ENCODE results near the gene PRSS1. TPM values are rescaled to one million over a fixed set of nuclear protein-coding genes. Genes with fewer than 3 reads are reported as not detected.

The PRSS1 gene
- total and polyA plus RNA-seq, 2 experiments from 2014 or later = not detected

GRCh38 chr7:142752376-142753225 is 3.3 kb downstream of the PRSS1 start:
- no peak overlapping the region for H2AFZ ChIP-seq
- no peak for TF ChIP-seq STAT1 (IDR thresholded peaks at IDR 0.05; ENCODE audit: unreplicated experiment)
- TF ChIP-seq POLR2AphosphoS5 (IDR thresholded peaks at IDR 0.05; ENCODE audit: low read depth) = no peak
- TF ChIP-seq CREB1 (CRISPR knock-in tag; IDR thresholded peaks at IDR 0.05; ENCODE audit: low read depth) = no peak
- no peak for TF ChIP-seq NANOG (IDR thresholded peaks at IDR 0.05; ENCODE audit: borderline replicate concordance)
- no peak for TF ChIP-seq EZH2 (IDR thresholded peaks at IDR 0.05; ENCODE audit: low read depth, unreplicated experiment)
- TF ChIP-seq, protein P1, sequence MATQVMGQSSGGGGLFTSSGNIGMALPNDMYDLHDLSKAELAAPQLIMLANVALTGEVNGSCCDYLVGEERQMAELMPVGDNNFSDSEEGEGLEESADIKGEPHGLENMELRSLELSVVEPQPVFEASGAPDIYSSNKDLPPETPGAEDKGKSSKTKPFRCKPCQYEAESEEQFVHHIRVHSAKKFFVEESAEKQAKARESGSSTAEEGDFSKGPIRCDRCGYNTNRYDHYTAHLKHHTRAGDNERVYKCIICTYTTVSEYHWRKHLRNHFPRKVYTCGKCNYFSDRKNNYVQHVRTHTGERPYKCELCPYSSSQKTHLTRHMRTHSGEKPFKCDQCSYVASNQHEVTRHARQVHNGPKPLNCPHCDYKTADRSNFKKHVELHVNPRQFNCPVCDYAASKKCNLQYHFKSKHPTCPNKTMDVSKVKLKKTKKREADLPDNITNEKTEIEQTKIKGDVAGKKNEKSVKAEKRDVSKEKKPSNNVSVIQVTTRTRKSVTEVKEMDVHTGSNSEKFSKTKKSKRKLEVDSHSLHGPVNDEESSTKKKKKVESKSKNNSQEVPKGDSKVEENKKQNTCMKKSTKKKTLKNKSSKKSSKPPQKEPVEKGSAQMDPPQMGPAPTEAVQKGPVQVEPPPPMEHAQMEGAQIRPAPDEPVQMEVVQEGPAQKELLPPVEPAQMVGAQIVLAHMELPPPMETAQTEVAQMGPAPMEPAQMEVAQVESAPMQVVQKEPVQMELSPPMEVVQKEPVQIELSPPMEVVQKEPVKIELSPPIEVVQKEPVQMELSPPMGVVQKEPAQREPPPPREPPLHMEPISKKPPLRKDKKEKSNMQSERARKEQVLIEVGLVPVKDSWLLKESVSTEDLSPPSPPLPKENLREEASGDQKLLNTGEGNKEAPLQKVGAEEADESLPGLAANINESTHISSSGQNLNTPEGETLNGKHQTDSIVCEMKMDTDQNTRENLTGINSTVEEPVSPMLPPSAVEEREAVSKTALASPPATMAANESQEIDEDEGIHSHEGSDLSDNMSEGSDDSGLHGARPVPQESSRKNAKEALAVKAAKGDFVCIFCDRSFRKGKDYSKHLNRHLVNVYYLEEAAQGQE (IDR thresholded peaks at IDR 0.05; ENCODE audit: unreplicated experiment) = no peak
- no peak for TF ChIP-seq ZNF331 (CRISPR knock-in tag; IDR thresholded peaks at IDR 0.05; ENCODE audit: low read depth)
- TF ChIP-seq EZH2phosphoT487 (IDR thresholded peaks at IDR 0.05; ENCODE audit: unreplicated experiment) = no peak
- TF ChIP-seq, protein P2, sequence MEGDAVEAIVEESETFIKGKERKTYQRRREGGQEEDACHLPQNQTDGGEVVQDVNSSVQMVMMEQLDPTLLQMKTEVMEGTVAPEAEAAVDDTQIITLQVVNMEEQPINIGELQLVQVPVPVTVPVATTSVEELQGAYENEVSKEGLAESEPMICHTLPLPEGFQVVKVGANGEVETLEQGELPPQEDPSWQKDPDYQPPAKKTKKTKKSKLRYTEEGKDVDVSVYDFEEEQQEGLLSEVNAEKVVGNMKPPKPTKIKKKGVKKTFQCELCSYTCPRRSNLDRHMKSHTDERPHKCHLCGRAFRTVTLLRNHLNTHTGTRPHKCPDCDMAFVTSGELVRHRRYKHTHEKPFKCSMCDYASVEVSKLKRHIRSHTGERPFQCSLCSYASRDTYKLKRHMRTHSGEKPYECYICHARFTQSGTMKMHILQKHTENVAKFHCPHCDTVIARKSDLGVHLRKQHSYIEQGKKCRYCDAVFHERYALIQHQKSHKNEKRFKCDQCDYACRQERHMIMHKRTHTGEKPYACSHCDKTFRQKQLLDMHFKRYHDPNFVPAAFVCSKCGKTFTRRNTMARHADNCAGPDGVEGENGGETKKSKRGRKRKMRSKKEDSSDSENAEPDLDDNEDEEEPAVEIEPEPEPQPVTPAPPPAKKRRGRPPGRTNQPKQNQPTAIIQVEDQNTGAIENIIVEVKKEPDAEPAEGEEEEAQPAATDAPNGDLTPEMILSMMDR (conservative IDR thresholded peaks at IDR 0.05; ENCODE audit: low read depth in 2 of 2) = no peak
- no peak for TF ChIP-seq ETS1 (IDR thresholded peaks at IDR 0.05)
- TF ChIP-seq, protein P3, sequence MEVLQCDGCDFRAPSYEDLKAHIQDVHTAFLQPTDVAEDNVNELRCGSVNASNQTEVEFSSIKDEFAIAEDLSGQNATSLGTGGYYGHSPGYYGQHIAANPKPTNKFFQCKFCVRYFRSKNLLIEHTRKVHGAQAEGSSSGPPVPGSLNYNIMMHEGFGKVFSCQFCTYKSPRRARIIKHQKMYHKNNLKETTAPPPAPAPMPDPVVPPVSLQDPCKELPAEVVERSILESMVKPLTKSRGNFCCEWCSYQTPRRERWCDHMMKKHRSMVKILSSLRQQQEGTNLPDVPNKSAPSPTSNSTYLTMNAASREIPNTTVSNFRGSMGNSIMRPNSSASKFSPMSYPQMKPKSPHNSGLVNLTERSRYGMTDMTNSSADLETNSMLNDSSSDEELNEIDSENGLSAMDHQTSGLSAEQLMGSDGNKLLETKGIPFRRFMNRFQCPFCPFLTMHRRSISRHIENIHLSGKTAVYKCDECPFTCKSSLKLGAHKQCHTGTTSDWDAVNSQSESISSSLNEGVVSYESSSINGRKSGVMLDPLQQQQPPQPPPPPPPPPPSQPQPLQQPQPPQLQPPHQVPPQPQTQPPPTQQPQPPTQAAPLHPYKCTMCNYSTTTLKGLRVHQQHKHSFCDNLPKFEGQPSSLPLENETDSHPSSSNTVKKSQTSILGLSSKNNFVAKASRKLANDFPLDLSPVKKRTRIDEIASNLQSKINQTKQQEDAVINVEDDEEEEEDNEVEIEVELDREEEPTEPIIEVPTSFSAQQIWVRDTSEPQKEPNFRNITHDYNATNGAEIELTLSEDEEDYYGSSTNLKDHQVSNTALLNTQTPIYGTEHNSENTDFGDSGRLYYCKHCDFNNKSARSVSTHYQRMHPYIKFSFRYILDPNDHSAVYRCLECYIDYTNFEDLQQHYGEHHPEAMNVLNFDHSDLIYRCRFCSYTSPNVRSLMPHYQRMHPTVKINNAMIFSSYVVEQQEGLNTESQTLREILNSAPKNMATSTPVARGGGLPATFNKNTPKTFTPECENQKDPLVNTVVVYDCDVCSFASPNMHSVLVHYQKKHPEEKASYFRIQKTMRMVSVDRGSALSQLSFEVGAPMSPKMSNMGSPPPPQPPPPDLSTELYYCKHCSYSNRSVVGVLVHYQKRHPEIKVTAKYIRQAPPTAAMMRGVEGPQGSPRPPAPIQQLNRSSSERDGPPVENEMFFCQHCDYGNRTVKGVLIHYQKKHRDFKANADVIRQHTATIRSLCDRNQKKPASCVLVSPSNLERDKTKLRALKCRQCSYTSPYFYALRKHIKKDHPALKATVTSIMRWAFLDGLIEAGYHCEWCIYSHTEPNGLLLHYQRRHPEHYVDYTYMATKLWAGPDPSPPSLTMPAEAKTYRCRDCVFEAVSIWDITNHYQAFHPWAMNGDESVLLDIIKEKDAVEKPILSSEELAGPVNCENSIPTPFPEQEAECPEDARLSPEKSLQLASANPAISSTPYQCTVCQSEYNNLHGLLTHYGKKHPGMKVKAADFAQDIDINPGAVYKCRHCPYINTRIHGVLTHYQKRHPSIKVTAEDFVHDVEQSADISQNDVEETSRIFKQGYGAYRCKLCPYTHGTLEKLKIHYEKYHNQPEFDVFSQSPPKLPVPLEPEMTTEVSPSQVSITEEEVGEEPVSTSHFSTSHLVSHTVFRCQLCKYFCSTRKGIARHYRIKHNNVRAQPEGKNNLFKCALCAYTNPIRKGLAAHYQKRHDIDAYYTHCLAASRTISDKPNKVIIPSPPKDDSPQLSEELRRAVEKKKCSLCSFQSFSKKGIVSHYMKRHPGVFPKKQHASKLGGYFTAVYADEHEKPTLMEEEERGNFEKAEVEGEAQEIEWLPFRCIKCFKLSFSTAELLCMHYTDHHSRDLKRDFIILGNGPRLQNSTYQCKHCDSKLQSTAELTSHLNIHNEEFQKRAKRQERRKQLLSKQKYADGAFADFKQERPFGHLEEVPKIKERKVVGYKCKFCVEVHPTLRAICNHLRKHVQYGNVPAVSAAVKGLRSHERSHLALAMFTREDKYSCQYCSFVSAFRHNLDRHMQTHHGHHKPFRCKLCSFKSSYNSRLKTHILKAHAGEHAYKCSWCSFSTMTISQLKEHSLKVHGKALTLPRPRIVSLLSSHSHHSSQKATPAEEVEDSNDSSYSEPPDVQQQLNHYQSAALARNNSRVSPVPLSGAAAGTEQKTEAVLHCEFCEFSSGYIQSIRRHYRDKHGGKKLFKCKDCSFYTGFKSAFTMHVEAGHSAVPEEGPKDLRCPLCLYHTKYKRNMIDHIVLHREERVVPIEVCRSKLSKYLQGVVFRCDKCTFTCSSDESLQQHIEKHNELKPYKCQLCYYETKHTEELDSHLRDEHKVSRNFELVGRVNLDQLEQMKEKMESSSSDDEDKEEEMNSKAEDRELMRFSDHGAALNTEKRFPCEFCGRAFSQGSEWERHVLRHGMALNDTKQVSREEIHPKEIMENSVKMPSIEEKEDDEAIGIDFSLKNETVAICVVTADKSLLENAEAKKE (CRISPR knock-in tag; IDR thresholded peaks at IDR 0.05) = no peak
- TF ChIP-seq JUNB (IDR thresholded peaks at IDR 0.05; ENCODE audit: unreplicated experiment) = no peak
- no peak for TF ChIP-seq ZNF114 (CRISPR knock-in tag; IDR thresholded peaks at IDR 0.05)
- no peak overlapping the region for H3K4me3 ChIP-seq
- no peaks in the 10 kb centered on the region for H3K4me1 Mint-ChIP-seq
- no peaks in the 10 kb centered on the region for H3F3A ChIP-seq (replicated peaks; ENCODE audit: low read depth)
- no peaks in the 10 kb centered on the region for H3K9me3 Mint-ChIP-seq
- no peaks in the 10 kb centered on the region for H3K9me2 ChIP-seq (ENCODE audit: insufficient read depth)
- ATAC-seq (no peak), DNase-seq (ENCODE audit: low spot score) (no peak)
- H3K4me3 Mint-ChIP-seq = no peak overlapping the region
- peaks cover 13% of the 10 kb centered on the region for H3K27me3 Mint-ChIP-seq (ENCODE audit: insufficient read depth, low read depth, poor library complexity)
- 0 out of 3 replicates have a peak, but pooled peaks cover 2% of the 10 kb centered on the region for H3K36me3 Mint-ChIP-seq (ENCODE audit: low read depth)
- no peak overlapping the region for H3K27ac Mint-ChIP-seq
- H3K36me3 ChIP-seq (ENCODE audit: insufficient read depth) = no peaks in the 10 kb centered on the region
- no peaks in the 10 kb centered on the region for H3K27me3 ChIP-seq (ENCODE audit: insufficient read depth)
- no peak overlapping the region for H3K27ac ChIP-seq (ENCODE audit: low read depth)
- H3K79me2 ChIP-seq (replicated peaks; ENCODE audit: insufficient read depth) = no peaks in the 10 kb centered on the region
- H4K20me1 ChIP-seq (replicated peaks; ENCODE audit: insufficient read depth) = no peaks in the 10 kb centered on the region
- no peaks in the 10 kb centered on the region for H3K4me1 ChIP-seq (ENCODE audit: insufficient read depth)
- H3K4me2 ChIP-seq = no peak overlapping the region

Measured in GM23338 (cell line).